GM12878 (cell line): ENCODE data around the gene CLEC16A. TPM values are rescaled to one million over a fixed set of nuclear protein-coding genes. Genes with fewer than 3 reads are reported as not detected.
A peak's percentile ranks its signal among the peaks of the same experiment; 100 is the strongest.

Experiments used
- BCL11A ChIP-seq: IDR thresholded peaks from 2 replicates; pipeline ENCODE4 v1.6.1; 2011; ENCODE audit warnings: low read depth, low read length
- EED ChIP-seq: sonication (generic); IDR thresholded peaks from 2 replicates; pipeline ENCODE4 v1.6.1; 2016; ENCODE audit warnings: antibody characterized with exemption, low read depth
- IKZF2 ChIP-seq, 2 experiments: fragments of 450-650 bp; IDR thresholded peaks; 2 replicates each; pipeline ENCODE4 v1.6.1; 2017; ENCODE audit warnings: mild to moderate bottlenecking in 2 of 2, moderate library complexity in 2 of 2
- KAT2A ChIP-seq: conservative IDR thresholded peaks from 2 replicates; pipeline ENCODE4 v1.6.1; 2011; ENCODE audit warnings: low read depth, low read length; ENCODE audit not compliant: control insufficient read depth
- MEF2A ChIP-seq: IDR thresholded peaks from 2 replicates; pipeline ENCODE4 v1.6.1; 2011; ENCODE audit warnings: low read depth, mild to moderate bottlenecking, low read length, moderate library complexity; ENCODE audit not compliant: insufficient read depth
- MTA3 ChIP-seq: IDR thresholded peaks from 2 replicates; pipeline ENCODE4 v1.6.1; 2012; ENCODE audit warnings: low read length, inconsistent platforms, borderline replicate concordance
- NFIC ChIP-seq: IDR thresholded peaks from 2 replicates; pipeline ENCODE4 v1.6.1; 2012; ENCODE audit warnings: low read depth, mild to moderate bottlenecking, inconsistent platforms, low read length, moderate library complexity
- NR2C1 ChIP-seq: fragments of 450-650 bp; IDR thresholded peaks from 2 replicates; pipeline ENCODE4 v1.6.1; 2017; ENCODE audit warnings: antibody characterized with exemption, mild to moderate bottlenecking, moderate library complexity
- RBBP5 ChIP-seq: fragments of 200-600 bp; sonication (generic); conservative IDR thresholded peaks from 2 replicates; pipeline ENCODE4 v1.6.1; 2016
- RELB ChIP-seq: fragments of 450-650 bp; IDR thresholded peaks from 2 replicates; pipeline ENCODE4 v1.6.1; 2017; ENCODE audit warnings: low read depth, mild to moderate bottlenecking, moderate library complexity
- SIX5 ChIP-seq: IDR thresholded peaks from 2 replicates; pipeline ENCODE4 v1.6.1; 2011; ENCODE audit warnings: mild to moderate bottlenecking, low read depth, low read length, moderate library complexity; ENCODE audit not compliant: severe bottlenecking
- SP1 ChIP-seq: IDR thresholded peaks from one replicate; pipeline ENCODE4 v1.6.1; 2011; ENCODE audit warnings: low read depth, low read length
- SREBF2 ChIP-seq: IDR thresholded peaks from 2 replicates; pipeline ENCODE4 v1.6.1; 2012; ENCODE audit warnings: mild to moderate bottlenecking, low read length
- ZNF207 ChIP-seq: fragments of 450-650 bp; IDR thresholded peaks from 2 replicates; pipeline ENCODE4 v1.6.1; 2014; ENCODE audit warnings: antibody characterized with exemption, mild to moderate bottlenecking, borderline replicate concordance
- polyA plus RNA-seq, 11 experiments: library from polyadenylated mRNA; depleted of rRNA in 4 of 11; unstranded in 6 of 11; stranded (reverse) in 5 of 11; fragments of >200 nt; fragmentation: Nextera tagmentation in 4 of 11; fragmentation: Illumina TruSeq in 1 of 11; extraction: Ambion mirVana in 4 of 11; extraction: Trizol in 1 of 11; gene quantifications; 1 replicate in 1 of 11; 2 replicates in 10 of 11; pipeline versions ENCODE4 v1.2.1 to v1.2.3, GENCODE V29; 2011 to 2016; ENCODE audit warnings: inconsistent platforms in 2 of 11, missing spikeins in 2 of 11, low read depth in 1 of 11
- total RNA-seq, 4 experiments: library from RNA; depleted of rRNA in 3 of 4; stranded (reverse); fragments of >200 nt in 3 of 4; fragmentation: Illumina TruSeq in 1 of 4; extraction: Trizol in 1 of 4; gene quantifications; 2 replicates each; pipeline versions ENCODE4 v1.2.1 to v1.2.3, GENCODE V29; 2013 to 2021
- TF ChIP-seq, protein P1 (sequence below): IDR thresholded peaks from 2 replicates; pipeline ENCODE4 v1.6.1; 2012; ENCODE audit warnings: low read depth, low read length, improper control_type of control experiment
- TF ChIP-seq, protein P2 (sequence below): IDR thresholded peaks from 2 replicates; pipeline ENCODE4 v1.6.1; 2011; ENCODE audit warnings: low read depth, low read length, improper control_type of control experiment, borderline replicate concordance
- TF ChIP-seq, protein P3 (sequence below): IDR thresholded peaks from 2 replicates; pipeline ENCODE4 v1.6.1; 2011; ENCODE audit warnings: borderline replicate concordance, low read depth, mild to moderate bottlenecking, moderate library complexity, mixed read lengths, low read length; ENCODE audit not compliant: insufficient read depth; ENCODE audit errors: extremely low read length
- TF ChIP-seq, protein P4 (sequence below): fragments of 450-650 bp; IDR thresholded peaks from 2 replicates; pipeline ENCODE4 v1.6.1; 2017; ENCODE audit warnings: mild to moderate bottlenecking, low read depth, inconsistent platforms; ENCODE audit not compliant: poor library complexity, severe bottlenecking
- TF ChIP-seq, protein P5 (sequence below): fragments of 450-650 bp; IDR thresholded peaks from 2 replicates; pipeline ENCODE4 v1.6.1; 2017; ENCODE audit warnings: borderline replicate concordance

Gene CLEC16A
- total and polyA plus RNA-seq, 10 of the 15 experiments (the other 5 are each of a cell fraction or from before 2014, with no cell fraction given): 1.5 to 28.8 (median 19.2) TPM

- TF ChIP-seq, protein P1, sequence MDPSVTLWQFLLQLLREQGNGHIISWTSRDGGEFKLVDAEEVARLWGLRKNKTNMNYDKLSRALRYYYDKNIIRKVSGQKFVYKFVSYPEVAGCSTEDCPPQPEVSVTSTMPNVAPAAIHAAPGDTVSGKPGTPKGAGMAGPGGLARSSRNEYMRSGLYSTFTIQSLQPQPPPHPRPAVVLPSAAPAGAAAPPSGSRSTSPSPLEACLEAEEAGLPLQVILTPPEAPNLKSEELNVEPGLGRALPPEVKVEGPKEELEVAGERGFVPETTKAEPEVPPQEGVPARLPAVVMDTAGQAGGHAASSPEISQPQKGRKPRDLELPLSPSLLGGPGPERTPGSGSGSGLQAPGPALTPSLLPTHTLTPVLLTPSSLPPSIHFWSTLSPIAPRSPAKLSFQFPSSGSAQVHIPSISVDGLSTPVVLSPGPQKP: peak; percentile 91
- TF ChIP-seq SP1: peak; percentile 38
- TF ChIP-seq KAT2A: no peak
- TF ChIP-seq, protein P2, sequence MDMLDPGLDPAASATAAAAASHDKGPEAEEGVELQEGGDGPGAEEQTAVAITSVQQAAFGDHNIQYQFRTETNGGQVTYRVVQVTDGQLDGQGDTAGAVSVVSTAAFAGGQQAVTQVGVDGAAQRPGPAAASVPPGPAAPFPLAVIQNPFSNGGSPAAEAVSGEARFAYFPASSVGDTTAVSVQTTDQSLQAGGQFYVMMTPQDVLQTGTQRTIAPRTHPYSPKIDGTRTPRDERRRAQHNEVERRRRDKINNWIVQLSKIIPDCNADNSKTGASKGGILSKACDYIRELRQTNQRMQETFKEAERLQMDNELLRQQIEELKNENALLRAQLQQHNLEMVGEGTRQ: no peak; the same call in 1 of the 2 replicates
- peak; percentile 77; the same call in 1 of the 2 replicates for TF ChIP-seq ZNF207
- TF ChIP-seq EED: no peak; the same call in 1 of the 2 replicates
- TF ChIP-seq IKZF2 (IDR thresholded peaks at IDR 0.05): peak in 1 of 2 experiments; percentile 33; a peak in 1 of 4 replicates
- TF ChIP-seq, protein P3, sequence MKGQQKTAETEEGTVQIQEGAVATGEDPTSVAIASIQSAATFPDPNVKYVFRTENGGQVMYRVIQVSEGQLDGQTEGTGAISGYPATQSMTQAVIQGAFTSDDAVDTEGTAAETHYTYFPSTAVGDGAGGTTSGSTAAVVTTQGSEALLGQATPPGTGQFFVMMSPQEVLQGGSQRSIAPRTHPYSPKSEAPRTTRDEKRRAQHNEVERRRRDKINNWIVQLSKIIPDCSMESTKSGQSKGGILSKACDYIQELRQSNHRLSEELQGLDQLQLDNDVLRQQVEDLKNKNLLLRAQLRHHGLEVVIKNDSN: no peak
- TF ChIP-seq RELB: peak; percentile 16; the same call in 1 of the 2 replicates
- no peak for TF ChIP-seq SREBF2
- TF ChIP-seq, protein P4, sequence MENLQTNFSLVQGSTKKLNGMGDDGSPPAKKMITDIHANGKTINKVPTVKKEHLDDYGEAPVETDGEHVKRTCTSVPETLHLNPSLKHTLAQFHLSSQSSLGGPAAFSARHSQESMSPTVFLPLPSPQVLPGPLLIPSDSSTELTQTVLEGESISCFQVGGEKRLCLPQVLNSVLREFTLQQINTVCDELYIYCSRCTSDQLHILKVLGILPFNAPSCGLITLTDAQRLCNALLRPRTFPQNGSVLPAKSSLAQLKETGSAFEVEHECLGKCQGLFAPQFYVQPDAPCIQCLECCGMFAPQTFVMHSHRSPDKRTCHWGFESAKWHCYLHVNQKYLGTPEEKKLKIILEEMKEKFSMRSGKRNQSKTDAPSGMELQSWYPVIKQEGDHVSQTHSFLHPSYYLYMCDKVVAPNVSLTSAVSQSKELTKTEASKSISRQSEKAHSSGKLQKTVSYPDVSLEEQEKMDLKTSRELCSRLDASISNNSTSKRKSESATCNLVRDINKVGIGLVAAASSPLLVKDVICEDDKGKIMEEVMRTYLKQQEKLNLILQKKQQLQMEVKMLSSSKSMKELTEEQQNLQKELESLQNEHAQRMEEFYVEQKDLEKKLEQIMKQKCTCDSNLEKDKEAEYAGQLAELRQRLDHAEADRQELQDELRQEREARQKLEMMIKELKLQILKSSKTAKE: no peak
- peak; percentile 65 for TF ChIP-seq NR2C1
- no peak for TF ChIP-seq NFIC
- TF ChIP-seq MEF2A: 0 out of 2 replicates have a peak, but pooled peaks have one; percentile 54
- peak; percentile 99 for TF ChIP-seq SIX5
- TF ChIP-seq BCL11A: no peak
- TF ChIP-seq RBBP5: no peak
- TF ChIP-seq, protein P5, sequence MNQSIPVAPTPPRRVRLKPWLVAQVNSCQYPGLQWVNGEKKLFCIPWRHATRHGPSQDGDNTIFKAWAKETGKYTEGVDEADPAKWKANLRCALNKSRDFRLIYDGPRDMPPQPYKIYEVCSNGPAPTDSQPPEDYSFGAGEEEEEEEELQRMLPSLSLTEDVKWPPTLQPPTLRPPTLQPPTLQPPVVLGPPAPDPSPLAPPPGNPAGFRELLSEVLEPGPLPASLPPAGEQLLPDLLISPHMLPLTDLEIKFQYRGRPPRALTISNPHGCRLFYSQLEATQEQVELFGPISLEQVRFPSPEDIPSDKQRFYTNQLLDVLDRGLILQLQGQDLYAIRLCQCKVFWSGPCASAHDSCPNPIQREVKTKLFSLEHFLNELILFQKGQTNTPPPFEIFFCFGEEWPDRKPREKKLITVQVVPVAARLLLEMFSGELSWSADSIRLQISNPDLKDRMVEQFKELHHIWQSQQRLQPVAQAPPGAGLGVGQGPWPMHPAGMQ: no peak
- TF ChIP-seq MTA3: no peak
Measured at GRCh38 chr16:10944249-10945064, at the start of gene CLEC16A (continued).
